ENCODE data around the gene DHCR24. TPM values are rescaled to one million over a fixed set of nuclear protein-coding genes. Genes with fewer than 3 reads are reported as not detected.

Gene DHCR24
- 20.5 and 48.0 TPM in 2 replicates for total RNA-seq

GRCh38 chr1:54886724-54887664 lies at the start of gene DHCR24:
TSS of gene DHCR24 (minus strand) at chr1:54887195. CDS start at chr1:54887119, 76 bp downstream.

GRCh38 chr1:54800899-54801759 lies 85.9 kb downstream of the DHCR24 start, which contains the start of gene TTC22:
TSS of gene TTC22 (minus strand) at chr1:54801323. CDS start at chr1:54801163, 160 bp downstream.

Other genes with a start within 250 kb of the DHCR24 start
- under 0.01 and 0.28 TPM in 2 replicates for gene MROH7, start 245.4 kb downstream of the DHCR24 start, total RNA-seq
- gene TTC4, start 171.3 kb downstream of the DHCR24 start, total RNA-seq: 18.4 and 19.3 TPM in 2 replicates
- 3.2 and 3.8 TPM in 2 replicates for gene PARS2, start 122.7 kb downstream of the DHCR24 start, total RNA-seq
- not detected in 2 replicates for gene TTC22, start 85.9 kb downstream of the DHCR24 start, total RNA-seq
- gene TMEM61, start 93.4 kb upstream of the DHCR24 start, total RNA-seq: not detected in 2 replicates
- gene BSND, start 111.7 kb upstream of the DHCR24 start, total RNA-seq: not detected in 2 replicates
- gene PCSK9, start 152.4 kb upstream of the DHCR24 start, total RNA-seq: under 0.01 TPM in 2 replicates

Data from endothelial cell of coronary artery (primary cell).